Endometrial microvascular endothelial cells (primary cell): Measurements from ENCODE around the gene TRAPPC2. TPM values are rescaled to one million over a fixed set of nuclear protein-coding genes. Genes with fewer than 3 reads are reported as not detected.

Experiments used
- in situ Hi-C: cut with HindIII; loops from 2 replicates; pipeline ENCODE4 v1.10.0; 2017; ENCODE audit warnings: low sequenced_read_pairs, low pct_unique_long_range_greater_than_20kb; ENCODE audit errors: inconsistent ontology term
- total RNA-seq: library from RNA; depleted of rRNA; stranded (reverse); fragments of >200 nt; gene quantifications from one replicate; pipeline ENCODE4 v1.2.3, GENCODE V29; 2015; ENCODE audit errors: inconsistent ontology term

TRAPPC2 gene
- total RNA-seq, 1 donor from 2014 or later = 9.3 TPM

- in situ Hi-C loops = no loop called here
Observed at GRCh38 chrX:13703135-13703534, 31.3 kb downstream of the TRAPPC2 start.

GRCh38 chrX:13702111-13702789 lies 32.2 kb downstream of the TRAPPC2 start:
- in situ Hi-C loops = no loop called here

- in situ Hi-C loops = no loop called here
Observed at GRCh38 chrX:13700380-13700779, 34.0 kb downstream of the TRAPPC2 start.

- in situ Hi-C loops = no loop called here
Observed at GRCh38 chrX:13699183-13699826, 35.1 kb downstream of the TRAPPC2 start.

- in situ Hi-C loops = no loop called here
Observed at GRCh38 chrX:13698432-13698831, 36.0 kb downstream of the TRAPPC2 start.

- in situ Hi-C loops = no loop called here
Observed at GRCh38 chrX:13697976-13698375, 36.4 kb downstream of the TRAPPC2 start.

GRCh38 chrX:13697455-13697854 lies 37.0 kb downstream of the TRAPPC2 start:
- in situ Hi-C loops = no loop called here

GRCh38 chrX:13695601-13696115 lies 38.8 kb downstream of the TRAPPC2 start:
- in situ Hi-C loops = no loop called here

- in situ Hi-C loops = no loop called here
Observed at GRCh38 chrX:13694983-13695382, 39.4 kb downstream of the TRAPPC2 start.

GRCh38 chrX:13694359-13694758 lies 40.1 kb downstream of the TRAPPC2 start:
- in situ Hi-C loops = no loop called here

- in situ Hi-C loops = no loop called here
Observed at GRCh38 chrX:13693341-13693961, 41.0 kb downstream of the TRAPPC2 start.

- in situ Hi-C loops = no loop called here
Observed at GRCh38 chrX:13692771-13693231, 41.6 kb downstream of the TRAPPC2 start.

GRCh38 chrX:13691841-13692371 lies 42.5 kb downstream of the TRAPPC2 start:
- in situ Hi-C loops = no loop called here

GRCh38 chrX:13690836-13691235 lies 43.6 kb downstream of the TRAPPC2 start:
- in situ Hi-C loops = no loop called here

- in situ Hi-C loops = no loop called here
Observed at GRCh38 chrX:13689741-13690211, 44.6 kb downstream of the TRAPPC2 start.

- in situ Hi-C loops = no loop called here
Observed at GRCh38 chrX:13688958-13689740, 45.3 kb downstream of the TRAPPC2 start, which contains the start of gene RAB9A. Gene RAB9A, plus strand, starts transcription at chrX:13689128. Its CDS starts 19,619 bp downstream, at chrX:13708747.

GRCh38 chrX:13688384-13688957 lies 45.9 kb downstream of the TRAPPC2 start:
- in situ Hi-C loops = no loop called here

GRCh38 chrX:13687203-13687602 lies 47.2 kb downstream of the TRAPPC2 start:
- in situ Hi-C loops = no loop called here
